Karpas-422 (cell line): Measurements from ENCODE around the gene EEIG1. TPM values are rescaled to one million over a fixed set of nuclear protein-coding genes. Genes with fewer than 3 reads are reported as not detected.

Experiments
- DNase-seq: peaks from one replicate; pipeline ENCODE4 v3.0.0-alpha.2; 2015
- H2AFZ ChIP-seq: fragments of 200-600 bp; sonication (generic); 2 replicates; pipeline ENCODE4 v1.6.1; 2014; ENCODE audit warnings: antibody characterized with exemption, low read length, mixed read lengths
- H3K27ac ChIP-seq: fragments of 200-600 bp; sonication (generic); 2 replicates; pipeline ENCODE4 v1.5.1; 2014; ENCODE audit warnings: mild to moderate bottlenecking, low read length, moderate library complexity
- H3K27me3 ChIP-seq: fragments of 200-600 bp; sonication (generic); 2 replicates; pipeline ENCODE4 v1.6.1; 2014; ENCODE audit warnings: low read length, mixed read lengths
- H3K36me3 ChIP-seq: fragments of 200-600 bp; sonication (generic); 2 replicates; pipeline ENCODE4 v1.6.1; 2014; ENCODE audit warnings: low read length, mixed read lengths; ENCODE audit not compliant: insufficient read depth
- H3K4me1 ChIP-seq: fragments of 200-600 bp; sonication (generic); 2 replicates; pipeline ENCODE4 v1.6.1; 2014; ENCODE audit warnings: mild to moderate bottlenecking, low read length, mixed read lengths
- H3K4me2 ChIP-seq: fragments of 200-600 bp; sonication (generic); 2 replicates; pipeline ENCODE4 v1.6.1; 2014; ENCODE audit warnings: low read length, low read depth, mild to moderate bottlenecking; ENCODE audit not compliant: poor library complexity, severe bottlenecking
- H3K4me3 ChIP-seq: fragments of 200-600 bp; sonication (generic); 2 replicates; pipeline ENCODE4 v1.5.1; 2014; ENCODE audit warnings: mild to moderate bottlenecking, antibody characterized with exemption, low read length, mixed read lengths
- H3K79me2 ChIP-seq: fragments of 200-600 bp; sonication (generic); 2 replicates; pipeline ENCODE4 v1.6.1; 2014; ENCODE audit warnings: mild to moderate bottlenecking, low read length, mixed read lengths
- H3K9ac ChIP-seq: fragments of 200-600 bp; sonication (generic); 2 replicates; pipeline ENCODE4 v1.6.0; 2014; ENCODE audit warnings: low read length
- H3K9me2 ChIP-seq: fragments of 200-600 bp; sonication (generic), shearing (Covaris generic); replicated peaks from 2 replicates; pipeline ENCODE4 v1.6.0; 2014; ENCODE audit warnings: mild to moderate bottlenecking, low read length, moderate library complexity; ENCODE audit not compliant: insufficient read depth
- H3K9me3 ChIP-seq: fragments of 300-700, 200-600 bp; sonication (generic); 2 replicates; pipeline ENCODE4 v1.6.1; 2014; ENCODE audit warnings: low read length, mixed read lengths
- H4K20me1 ChIP-seq: fragments of 200-600 bp; sonication (generic); 2 replicates; pipeline ENCODE4 v1.6.1; 2014; ENCODE audit warnings: mild to moderate bottlenecking, antibody characterized with exemption, low read length, low read depth; ENCODE audit not compliant: insufficient read depth
- total RNA-seq: library from RNA; depleted of rRNA; stranded (reverse); fragments of >200 nt; shearing (Covaris generic); gene quantifications from 2 replicates; pipeline ENCODE4 v1.2.3, GENCODE V29; 2014; ENCODE audit warnings: low replicate concordance; rRNA removed

EEIG1 gene
- total RNA-seq, 1 experiment from 2014 or later = 6.9 TPM

DNA sequence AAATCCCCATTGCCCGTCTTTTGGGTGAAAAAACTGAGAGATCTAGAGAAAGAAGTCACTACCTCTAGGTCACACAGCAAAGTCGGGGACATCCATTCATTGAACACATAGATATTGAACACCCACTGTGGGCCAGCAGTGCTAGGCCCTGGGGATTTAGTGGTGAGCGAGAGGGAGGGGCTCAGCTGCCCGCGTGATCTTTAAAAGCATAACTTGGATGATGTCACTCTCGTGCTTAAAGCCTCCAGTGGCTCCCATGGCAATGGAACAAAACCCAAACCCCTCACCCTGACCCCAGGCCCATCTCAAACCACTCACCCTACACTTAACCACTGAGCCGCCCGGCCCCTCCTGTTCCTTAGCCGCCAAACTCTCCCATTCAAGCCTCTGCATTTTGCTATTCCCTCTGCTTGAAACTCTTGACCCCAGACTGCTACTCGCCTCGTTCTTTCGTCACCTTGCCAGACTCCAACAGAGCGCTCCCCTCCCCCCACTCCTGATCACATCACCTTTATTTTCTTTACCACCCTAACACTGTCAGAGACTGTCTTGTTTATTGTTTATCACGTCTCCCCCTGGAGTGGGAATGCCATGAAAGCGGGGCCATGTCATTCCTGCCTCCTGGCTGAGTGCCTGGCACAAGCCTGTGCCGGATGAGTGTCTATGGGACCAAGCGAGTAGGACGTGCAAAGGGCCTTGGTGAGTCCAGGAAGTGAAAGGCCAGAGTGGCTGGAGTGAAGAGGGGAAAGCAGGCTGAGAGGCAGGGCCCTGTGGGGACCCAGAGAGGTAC is 49.5 kb downstream of the EEIG1 start:
- H3K4me1 ChIP-seq = peaks cover 28% of the 10 kb centered on the region
- H3K27ac ChIP-seq = no peak overlapping the region

More for the DNA sequence above, 49.5 kb downstream of the EEIG1 start:
- Histone ChIP-seq H3K9me3 (no peaks in the 10 kb centered on the region), H3K4me3 (peak overlapping the region; percentile 76), H4K20me1 (peaks cover 41% of the 10 kb centered on the region), H3K9me2 (no peaks in the 10 kb centered on the region), H3K36me3 (peaks cover 2% of the 10 kb centered on the region; the same call in 1 of the 2 replicates), H2AFZ (no peak overlapping the region; the same call in 1 of the 2 replicates), H3K27me3 (no peaks in the 10 kb centered on the region), H3K9ac (peak overlapping the region; percentile 56), H3K4me2 (peak overlapping the region; percentile 93), H3K79me2 (peaks cover 8% of the 10 kb centered on the region)
- DNase-seq = peak; percentile 64

Other genes starting within 250 kb of the EEIG1 start
- 10.7 and 12.7 TPM in 2 replicates for gene TOR2A, start 245.7 kb downstream of the EEIG1 start, total RNA-seq
- gene SH2D3C, start 202.3 kb downstream of the EEIG1 start, total RNA-seq = 0.61 TPM in 1 of 2 replicates, not detected in the other
- gene CDK9, start 195.0 kb downstream of the EEIG1 start, total RNA-seq = 23.9 and 30.7 TPM in 2 replicates
- gene FPGS, start 178.1 kb downstream of the EEIG1 start, total RNA-seq = 41.9 and 102 TPM in 2 replicates
- gene ENG, start 126.3 kb downstream of the EEIG1 start, total RNA-seq = not detected in 2 replicates
- 1.0 and 32.6 TPM in 2 replicates for gene AK1, start 103.3 kb downstream of the EEIG1 start, total RNA-seq
- 21.7 and 55.7 TPM in 2 replicates for gene ST6GALNAC6, start 81.4 kb downstream of the EEIG1 start, total RNA-seq
- 23.5 and 41.6 TPM in 2 replicates for gene ST6GALNAC4, start 63.9 kb downstream of the EEIG1 start, total RNA-seq
- gene PIP5KL1, start 50.2 kb downstream of the EEIG1 start, total RNA-seq = 2.7 and 3.1 TPM in 2 replicates
- gene DPM2, start 43.1 kb downstream of the EEIG1 start, total RNA-seq = 21.5 and 34.4 TPM in 2 replicates
- 7.3 and 13.9 TPM in 2 replicates for gene NAIF1, start 86.3 kb upstream of the EEIG1 start, total RNA-seq
- 4.1 and 12.7 TPM in 2 replicates for gene SLC25A25, start 87.2 kb upstream of the EEIG1 start, total RNA-seq
- 68.4 and 114 TPM in 2 replicates for gene PTGES2, start 146.7 kb upstream of the EEIG1 start, total RNA-seq
- not detected in 2 replicates for gene LCN2, start 168.5 kb upstream of the EEIG1 start, total RNA-seq
- 154 and 209 TPM in 2 replicates for gene BBLN, start 179.3 kb upstream of the EEIG1 start, total RNA-seq
- gene CIZ1, start 210.6 kb upstream of the EEIG1 start, total RNA-seq = 62.7 and 84.0 TPM in 2 replicates
- gene DNM1, start 222.4 kb upstream of the EEIG1 start, total RNA-seq = 0.65 and 5.0 TPM in 2 replicates